H9 (cell line): ENCODE measurements around the gene HECTD3. TPM values are rescaled to one million over a fixed set of nuclear protein-coding genes. Genes with fewer than 3 reads are reported as not detected.

Experiments used
- DNase-seq: peaks from one replicate; pipeline ENCODE4 v3.0.0-alpha.2; 2017
- H2AFZ ChIP-seq: one replicate; pipeline ENCODE4 v1.6.1; 2013; ENCODE audit warnings: mild to moderate bottlenecking, low read length, control low read depth, moderate library complexity
- H2AK5ac ChIP-seq: 2 replicates; pipeline ENCODE4 v1.6.1; 2013; ENCODE audit warnings: low read length, control low read depth, mixed read lengths; ENCODE audit not compliant: insufficient read length
- H2BK120ac ChIP-seq: one replicate; pipeline ENCODE4 v1.6.1; 2013; ENCODE audit warnings: low read depth, mild to moderate bottlenecking, low read length, control low read depth, inconsistent platforms; ENCODE audit not compliant: poor library complexity, severe bottlenecking
- H2BK12ac ChIP-seq: 2 replicates; pipeline ENCODE4 v1.6.1; 2013; ENCODE audit warnings: low read length, control low read depth, mixed read lengths, low read depth; ENCODE audit not compliant: insufficient read length
- H2BK15ac ChIP-seq: 2 replicates; pipeline ENCODE4 v1.6.1; 2013; ENCODE audit warnings: low read depth, low read length, control low read depth
- H2BK20ac ChIP-seq: one replicate; pipeline ENCODE4 v1.6.1; 2013; ENCODE audit warnings: low read depth, mild to moderate bottlenecking, low read length, control low read depth, inconsistent platforms; ENCODE audit not compliant: poor library complexity, severe bottlenecking
- H2BK5ac ChIP-seq: 2 replicates; pipeline ENCODE4 v1.6.1; 2013; ENCODE audit warnings: low read length, control low read depth, mixed read lengths; ENCODE audit not compliant: insufficient read length
- H3K14ac ChIP-seq: 2 replicates; pipeline ENCODE4 v1.6.1; 2013; ENCODE audit warnings: low read length, control low read depth; ENCODE audit not compliant: insufficient read depth
- H3K18ac ChIP-seq: 2 replicates; pipeline ENCODE4 v1.6.1; 2013; ENCODE audit warnings: low read depth, mild to moderate bottlenecking, mixed read lengths, low read length, control low read depth; ENCODE audit not compliant: insufficient read length
- H3K23ac ChIP-seq: 2 replicates; pipeline ENCODE4 v1.6.1; 2013; ENCODE audit warnings: low read length, control low read depth, mixed read lengths, low read depth; ENCODE audit not compliant: insufficient read length
- H3K23me2 ChIP-seq: 2 replicates; pipeline ENCODE4 v1.6.1; 2013; ENCODE audit warnings: low read depth, mild to moderate bottlenecking, mixed read lengths, low read length, control low read depth; ENCODE audit not compliant: insufficient read length, poor library complexity, severe bottlenecking
- H3K27ac ChIP-seq: 2 replicates; pipeline ENCODE4 v1.5.1; 2013; ENCODE audit warnings: low read length, control low read depth, mixed read lengths, low read depth; ENCODE audit not compliant: insufficient read length
- H3K27me3 ChIP-seq: 2 replicates; pipeline ENCODE4 v1.6.1; 2013; ENCODE audit warnings: low read length, control low read depth, inconsistent platforms; ENCODE audit not compliant: insufficient read depth
- H3K4ac ChIP-seq: 2 replicates; pipeline ENCODE4 v1.6.1; 2013; ENCODE audit warnings: low read depth, mild to moderate bottlenecking, control low read depth, inconsistent platforms, low read length, moderate library complexity
- H3K4me1 ChIP-seq: 2 replicates; pipeline ENCODE4 v1.6.1; 2013; ENCODE audit warnings: low read length, control low read depth, inconsistent platforms; ENCODE audit not compliant: insufficient read depth
- H3K4me2 ChIP-seq: 2 replicates; pipeline ENCODE4 v1.6.1; 2013; ENCODE audit warnings: low read length, control low read depth, mixed read lengths; ENCODE audit not compliant: insufficient read length, insufficient read depth
- H3K56ac ChIP-seq: 2 replicates; pipeline ENCODE4 v1.6.1; 2013; ENCODE audit warnings: low read depth, mild to moderate bottlenecking, mixed read lengths, low read length, control low read depth; ENCODE audit not compliant: insufficient read length
- H3K79me1 ChIP-seq: 2 replicates; pipeline ENCODE4 v1.6.1; 2013; ENCODE audit warnings: low read depth, mild to moderate bottlenecking, moderate library complexity, low read length, control low read depth, inconsistent platforms; ENCODE audit not compliant: insufficient read depth, poor library complexity, severe bottlenecking
- H3K79me2 ChIP-seq: 2 replicates; pipeline ENCODE4 v1.6.1; 2013; ENCODE audit warnings: low read length, control low read depth, inconsistent platforms; ENCODE audit not compliant: insufficient read depth
- H3K9ac ChIP-seq: 2 replicates; pipeline ENCODE4 v1.6.1; 2013; ENCODE audit warnings: low read length, control low read depth, mixed read lengths; ENCODE audit not compliant: insufficient read length; ENCODE audit errors: extremely low read depth
- H3K9me3 ChIP-seq: one replicate; pipeline ENCODE4 v1.6.1; 2013; ENCODE audit warnings: low read depth, low read length, inconsistent platforms; ENCODE audit not compliant: control insufficient read depth
- H3T11ph ChIP-seq: one replicate; pipeline ENCODE4 v1.6.1; 2013; ENCODE audit warnings: mild to moderate bottlenecking, low read length, control low read depth, inconsistent platforms
- H4K20me1 ChIP-seq: one replicate; pipeline ENCODE4 v1.6.1; 2013; ENCODE audit not compliant: control insufficient read depth, insufficient read length, insufficient read depth
- H4K5ac ChIP-seq: 2 replicates; pipeline ENCODE4 v1.6.1; 2013; ENCODE audit warnings: low read depth, mild to moderate bottlenecking, mixed read lengths, low read length, control low read depth; ENCODE audit not compliant: insufficient read length
- H4K8ac ChIP-seq: replicated peaks from 2 replicates; pipeline ENCODE4 v1.6.1; 2013; ENCODE audit warnings: low read length, control low read depth, mixed read lengths, low read depth; ENCODE audit not compliant: insufficient read length
- H4K91ac ChIP-seq: 2 replicates; pipeline ENCODE4 v1.6.1; 2013; ENCODE audit warnings: low read depth, mild to moderate bottlenecking, moderate library complexity, mixed read lengths, low read length, control low read depth; ENCODE audit not compliant: insufficient read length
- H3K27ac Mint-ChIP-seq, 3 experiments: 2 replicates in 2 of 3; 3 replicates in 1 of 3; pipeline ENCODE4 v1.8.0; 2020 to 2021; ENCODE audit warnings: mixed read lengths in 3 of 3, mild to moderate bottlenecking in 1 of 3, moderate library complexity in 1 of 3
- H3K27me3 Mint-ChIP-seq: 2 replicates; pipeline ENCODE4 v1.8.0; 2021; ENCODE audit warnings: low read depth, mild to moderate bottlenecking, moderate library complexity, mixed read lengths
- H3K36me3 Mint-ChIP-seq, 3 experiments: 2 replicates in 2 of 3; 3 replicates in 1 of 3; pipeline ENCODE4 v1.8.0; 2020 to 2021; ENCODE audit warnings: low read depth in 3 of 3, mixed read lengths in 3 of 3; ENCODE audit not compliant: insufficient read depth in 1 of 3
- H3K4me1 Mint-ChIP-seq, 2 experiments: 2 replicates each; pipeline ENCODE4 v1.8.0; 2020; ENCODE audit warnings: mixed read lengths in 2 of 2
- H3K4me3 Mint-ChIP-seq, 2 experiments: 2 replicates in 1 of 2; 3 replicates in 1 of 2; pipeline ENCODE4 v1.8.0; 2020 to 2021; ENCODE audit warnings: mild to moderate bottlenecking in 2 of 2, mixed read lengths in 2 of 2, moderate library complexity in 1 of 2
- H3K9me3 Mint-ChIP-seq, 2 experiments: 2 replicates in 1 of 2; 3 replicates in 1 of 2; pipeline ENCODE4 v1.8.0; 2020; ENCODE audit warnings: mild to moderate bottlenecking in 2 of 2, mixed read lengths in 2 of 2, moderate library complexity in 1 of 2
- WGBS: extraction: QIAGEN DNeasy Blood & Tissue Kit; methylation state at CpG from one replicate; pipeline ENCODE4 v1.1.7; 2013; ENCODE audit warnings: missing lambda C conversion rate, low lambda C conversion rate, mixed read lengths; ENCODE audit not compliant: insufficient read length; ENCODE audit errors: extremely low coverage; 5-methylcytosine and 5-hydroxymethylcytosine counted together
- total RNA-seq: library from RNA; stranded (reverse); gene quantifications from 2 replicates; pipeline ENCODE4 v1.2.1, GENCODE V29; 2021
- TF ChIP-seq, protein P1 (sequence below): fragments of 200-600 bp; sonication (generic); conservative IDR thresholded peaks from 3 replicates; pipeline ENCODE4 v1.8.0; 2021; ENCODE audit warnings: antibody characterized with exemption, mild to moderate bottlenecking

HECTD3 gene
- total RNA-seq, 1 experiment from 2014 or later = 36.0 TPM

DNA sequence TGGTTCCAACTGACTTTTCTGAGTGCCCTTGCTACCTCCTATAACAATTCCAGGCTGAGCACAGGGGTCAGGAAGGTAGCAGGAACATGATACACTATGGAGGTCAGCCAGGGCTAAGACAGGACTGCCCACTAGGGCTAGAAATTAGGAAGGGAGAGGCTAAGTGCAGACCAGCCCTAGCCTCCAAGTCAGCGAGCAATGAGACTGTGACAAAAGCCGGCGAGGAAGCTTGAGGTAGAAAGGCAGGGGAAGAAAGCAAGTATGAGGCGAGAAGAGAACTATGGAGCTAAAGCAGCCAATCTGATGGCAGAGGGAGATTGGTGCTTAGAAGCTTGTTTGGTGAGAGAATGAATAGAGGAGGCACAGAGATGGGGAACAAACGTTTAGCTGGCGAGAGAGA is 5.6 kb upstream of the HECTD3 start:
- no peaks in the 10 kb centered on the region for H3K27me3 ChIP-seq
- Mint-ChIP-seq H3K9me3 (no peaks in the 10 kb centered on the region), H3K4me1 (peaks cover 15 to 18% of the 10 kb centered on the region in 2 experiments), H3K4me3 (no peak overlapping the region), H3K27ac (no peak overlapping the region), H3K36me3 (peaks cover 4 to 20% (median 16%) of the 10 kb centered on the region in 3 experiments; a peak in 6 of 7 replicates), H3K27me3 (no peaks in the 10 kb centered on the region)
- WGBS = no CpG with 5 or more reads among the region's 6 CpGs
- H3K9me3 ChIP-seq = no peaks in the 10 kb centered on the region
- H3K4ac ChIP-seq = no peak overlapping the region
- no peak overlapping the region for H2AFZ ChIP-seq
- no peak overlapping the region for H3K14ac ChIP-seq
- peaks cover 10% of the 10 kb centered on the region for H3K23me2 ChIP-seq
- TF ChIP-seq, protein P1, sequence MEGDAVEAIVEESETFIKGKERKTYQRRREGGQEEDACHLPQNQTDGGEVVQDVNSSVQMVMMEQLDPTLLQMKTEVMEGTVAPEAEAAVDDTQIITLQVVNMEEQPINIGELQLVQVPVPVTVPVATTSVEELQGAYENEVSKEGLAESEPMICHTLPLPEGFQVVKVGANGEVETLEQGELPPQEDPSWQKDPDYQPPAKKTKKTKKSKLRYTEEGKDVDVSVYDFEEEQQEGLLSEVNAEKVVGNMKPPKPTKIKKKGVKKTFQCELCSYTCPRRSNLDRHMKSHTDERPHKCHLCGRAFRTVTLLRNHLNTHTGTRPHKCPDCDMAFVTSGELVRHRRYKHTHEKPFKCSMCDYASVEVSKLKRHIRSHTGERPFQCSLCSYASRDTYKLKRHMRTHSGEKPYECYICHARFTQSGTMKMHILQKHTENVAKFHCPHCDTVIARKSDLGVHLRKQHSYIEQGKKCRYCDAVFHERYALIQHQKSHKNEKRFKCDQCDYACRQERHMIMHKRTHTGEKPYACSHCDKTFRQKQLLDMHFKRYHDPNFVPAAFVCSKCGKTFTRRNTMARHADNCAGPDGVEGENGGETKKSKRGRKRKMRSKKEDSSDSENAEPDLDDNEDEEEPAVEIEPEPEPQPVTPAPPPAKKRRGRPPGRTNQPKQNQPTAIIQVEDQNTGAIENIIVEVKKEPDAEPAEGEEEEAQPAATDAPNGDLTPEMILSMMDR = no peak
- no peak overlapping the region for H3K9ac ChIP-seq
- no peak overlapping the region for H2BK12ac ChIP-seq
- no peak overlapping the region for H4K8ac ChIP-seq
- no peak overlapping the region for H2AK5ac ChIP-seq
- no peak overlapping the region for H3K23ac ChIP-seq
- H2BK20ac ChIP-seq = no peak overlapping the region
- no peak overlapping the region for H3K18ac ChIP-seq
- H2BK5ac ChIP-seq = no peak overlapping the region
- H4K5ac ChIP-seq = no peak overlapping the region
- no peaks in the 10 kb centered on the region for H3K79me2 ChIP-seq
- DNase-seq = no peak
- H4K20me1 ChIP-seq = no peaks in the 10 kb centered on the region
- H3T11ph ChIP-seq = no peak overlapping the region
- no peak overlapping the region for H3K4me2 ChIP-seq
- H2BK120ac ChIP-seq = no peak overlapping the region
- H3K27ac ChIP-seq = no peak overlapping the region
- no peaks in the 10 kb centered on the region for H3K79me1 ChIP-seq
- no peak overlapping the region for H2BK15ac ChIP-seq
- H3K4me1 ChIP-seq = peaks cover 3% of the 10 kb centered on the region; the same call in 1 of the 2 replicates
- H4K91ac ChIP-seq = no peak overlapping the region
- H3K56ac ChIP-seq = no peak overlapping the region
